ENCODE results near the gene MTNR1A.

GRCh38 chr4:186588503-186588902, 33.1 kb upstream of the MTNR1A start:
- TF ChIP-seq POLR2A (IDR thresholded peaks at IDR 0.05) (no peak), CTCF (IDR thresholded peaks at IDR 0.05) (no peak)

Data from prostate gland (tissue), 2 donors.